Endodermal cell (in vitro differentiated cells): ENCODE data around the gene KCNQ1. TPM values are rescaled to one million over a fixed set of nuclear protein-coding genes. Genes with fewer than 3 reads are reported as not detected.

Source experiments
- DNase-seq: peaks from one replicate; pipeline ENCODE4 v3.0.0-alpha.2; 2017
- H3K27ac ChIP-seq: 2 replicates; pipeline ENCODE4 v1.5.1; 2013; ENCODE audit warnings: mild to moderate bottlenecking, low read depth, low read length, moderate library complexity
- H3K27me3 ChIP-seq: 2 replicates; pipeline ENCODE4 v1.6.1; 2013; ENCODE audit warnings: mild to moderate bottlenecking, low read length, moderate library complexity; ENCODE audit not compliant: insufficient read depth, control insufficient read depth, poor library complexity, severe bottlenecking
- H3K36me3 ChIP-seq: 2 replicates; pipeline ENCODE4 v1.7.0; 2013; ENCODE audit warnings: mild to moderate bottlenecking, low read length, moderate library complexity; ENCODE audit not compliant: control insufficient read depth, insufficient read depth
- H3K4me1 ChIP-seq: one replicate; pipeline ENCODE4 v1.7.0; 2013; ENCODE audit warnings: low read length; ENCODE audit not compliant: control insufficient read depth, insufficient read depth
- H3K4me3 ChIP-seq: 2 replicates; pipeline ENCODE4 v1.5.1; 2013; ENCODE audit warnings: mild to moderate bottlenecking, low read length, moderate library complexity
- H3K9ac ChIP-seq: 2 replicates; pipeline ENCODE4 v1.6.1; 2013; ENCODE audit warnings: mild to moderate bottlenecking, low read length, moderate library complexity; ENCODE audit not compliant: poor library complexity, severe bottlenecking; ENCODE audit errors: extremely low read depth
- H3K9me3 ChIP-seq: 2 replicates; pipeline ENCODE4 v1.6.1; 2013; ENCODE audit warnings: mild to moderate bottlenecking, low read length, moderate library complexity; ENCODE audit not compliant: control insufficient read depth
- H3K27ac Mint-ChIP-seq: 2 replicates; pipeline ENCODE4 v1.8.0; 2020; ENCODE audit warnings: mixed read lengths
- H3K27me3 Mint-ChIP-seq: 2 replicates; pipeline ENCODE4 v1.8.0; 2021; ENCODE audit warnings: mild to moderate bottlenecking, mixed read lengths; ENCODE audit not compliant: insufficient read depth
- H3K36me3 Mint-ChIP-seq: 2 replicates; pipeline ENCODE4 v1.8.0; 2020; ENCODE audit warnings: low read depth, mixed read lengths
- H3K4me1 Mint-ChIP-seq: 2 replicates; pipeline ENCODE4 v1.8.0; 2020; ENCODE audit warnings: mixed read lengths
- H3K4me3 Mint-ChIP-seq: 2 replicates; pipeline ENCODE4 v1.8.0; 2020; ENCODE audit warnings: mild to moderate bottlenecking, moderate library complexity, mixed read lengths
- H3K9me3 Mint-ChIP-seq: 2 replicates; pipeline ENCODE4 v1.8.0; 2020; ENCODE audit warnings: mild to moderate bottlenecking, mixed read lengths
- WGBS, 2 experiments: methylation state at CpG; one replicate each; pipeline versions ENCODE4 v1.1.5 to v1.1.7; 2013; ENCODE audit warnings: missing lambda C conversion rate in 2 of 2, mixed read lengths in 1 of 2; ENCODE audit not compliant: insufficient coverage in 1 of 2, insufficient read length in 1 of 2; 5-methylcytosine and 5-hydroxymethylcytosine counted together
- total RNA-seq, 2 donors: library from RNA; stranded (reverse); fragmentation: NEBNext Ultra II Directional in 1 of 2; extraction: Animal tissue kit (Norgen Biotek cat#: 25700) in 1 of 2; gene quantifications; 2 replicates in 1 of 2; 3 replicates in 1 of 2; pipeline ENCODE4 v1.2.1, GENCODE V29; 2021
- TF ChIP-seq, protein P1 (sequence below): fragments of 200-600 bp; sonication (generic); conservative IDR thresholded peaks from 2 replicates; pipeline ENCODE4 v1.5.0; 2021; ENCODE audit warnings: antibody characterized with exemption, mild to moderate bottlenecking

Gene KCNQ1
- total RNA-seq, 2 donors from 2014 or later = 1.8 to 3.5 TPM

DNA sequence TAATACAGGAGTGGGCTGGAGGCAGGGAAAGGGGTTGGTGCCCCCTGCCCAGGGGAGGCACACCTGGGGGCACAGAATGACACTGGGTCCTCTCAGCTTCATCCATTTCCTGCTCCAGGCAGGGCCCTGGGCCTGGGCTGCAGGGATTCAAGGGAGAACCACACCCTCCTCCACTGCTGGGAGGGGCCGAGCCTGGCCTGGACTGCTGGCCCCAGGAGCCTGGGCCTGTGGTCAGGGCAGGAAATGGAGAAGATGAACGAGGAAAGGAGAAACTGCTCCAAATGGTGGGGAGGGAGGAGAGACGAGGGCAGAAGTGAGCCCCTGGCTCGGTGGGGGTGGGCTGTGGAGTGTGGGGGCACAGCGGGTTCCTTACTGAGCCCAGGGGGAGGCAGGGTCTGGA is 293.1 kb downstream of the KCNQ1 start:
- Histone ChIP-seq H3K4me1 (peaks cover 8% of the 10 kb centered on the region), H3K9me3 (no peaks in the 10 kb centered on the region), H3K9ac (no peak overlapping the region), H3K36me3 (no peaks in the 10 kb centered on the region), H3K4me3 (no peak overlapping the region), H3K27me3 (no peaks in the 10 kb centered on the region), H3K27ac (no peak overlapping the region)
- H3K27ac Mint-ChIP-seq = no peak overlapping the region
- peaks cover 29% of the 10 kb centered on the region for H3K27me3 Mint-ChIP-seq
- no peaks in the 10 kb centered on the region for H3K9me3 Mint-ChIP-seq
- H3K4me1 Mint-ChIP-seq = peaks cover 17% of the 10 kb centered on the region
- WGBS, 2 experiments = 87 to 100% methylated on average over 2 to 5 of the region's 5 CpGs
- no peak for DNase-seq
- no peaks in the 10 kb centered on the region for H3K36me3 Mint-ChIP-seq
- H3K4me3 Mint-ChIP-seq = no peak overlapping the region
- TF ChIP-seq, protein P1, sequence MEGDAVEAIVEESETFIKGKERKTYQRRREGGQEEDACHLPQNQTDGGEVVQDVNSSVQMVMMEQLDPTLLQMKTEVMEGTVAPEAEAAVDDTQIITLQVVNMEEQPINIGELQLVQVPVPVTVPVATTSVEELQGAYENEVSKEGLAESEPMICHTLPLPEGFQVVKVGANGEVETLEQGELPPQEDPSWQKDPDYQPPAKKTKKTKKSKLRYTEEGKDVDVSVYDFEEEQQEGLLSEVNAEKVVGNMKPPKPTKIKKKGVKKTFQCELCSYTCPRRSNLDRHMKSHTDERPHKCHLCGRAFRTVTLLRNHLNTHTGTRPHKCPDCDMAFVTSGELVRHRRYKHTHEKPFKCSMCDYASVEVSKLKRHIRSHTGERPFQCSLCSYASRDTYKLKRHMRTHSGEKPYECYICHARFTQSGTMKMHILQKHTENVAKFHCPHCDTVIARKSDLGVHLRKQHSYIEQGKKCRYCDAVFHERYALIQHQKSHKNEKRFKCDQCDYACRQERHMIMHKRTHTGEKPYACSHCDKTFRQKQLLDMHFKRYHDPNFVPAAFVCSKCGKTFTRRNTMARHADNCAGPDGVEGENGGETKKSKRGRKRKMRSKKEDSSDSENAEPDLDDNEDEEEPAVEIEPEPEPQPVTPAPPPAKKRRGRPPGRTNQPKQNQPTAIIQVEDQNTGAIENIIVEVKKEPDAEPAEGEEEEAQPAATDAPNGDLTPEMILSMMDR = no peak

DNA sequence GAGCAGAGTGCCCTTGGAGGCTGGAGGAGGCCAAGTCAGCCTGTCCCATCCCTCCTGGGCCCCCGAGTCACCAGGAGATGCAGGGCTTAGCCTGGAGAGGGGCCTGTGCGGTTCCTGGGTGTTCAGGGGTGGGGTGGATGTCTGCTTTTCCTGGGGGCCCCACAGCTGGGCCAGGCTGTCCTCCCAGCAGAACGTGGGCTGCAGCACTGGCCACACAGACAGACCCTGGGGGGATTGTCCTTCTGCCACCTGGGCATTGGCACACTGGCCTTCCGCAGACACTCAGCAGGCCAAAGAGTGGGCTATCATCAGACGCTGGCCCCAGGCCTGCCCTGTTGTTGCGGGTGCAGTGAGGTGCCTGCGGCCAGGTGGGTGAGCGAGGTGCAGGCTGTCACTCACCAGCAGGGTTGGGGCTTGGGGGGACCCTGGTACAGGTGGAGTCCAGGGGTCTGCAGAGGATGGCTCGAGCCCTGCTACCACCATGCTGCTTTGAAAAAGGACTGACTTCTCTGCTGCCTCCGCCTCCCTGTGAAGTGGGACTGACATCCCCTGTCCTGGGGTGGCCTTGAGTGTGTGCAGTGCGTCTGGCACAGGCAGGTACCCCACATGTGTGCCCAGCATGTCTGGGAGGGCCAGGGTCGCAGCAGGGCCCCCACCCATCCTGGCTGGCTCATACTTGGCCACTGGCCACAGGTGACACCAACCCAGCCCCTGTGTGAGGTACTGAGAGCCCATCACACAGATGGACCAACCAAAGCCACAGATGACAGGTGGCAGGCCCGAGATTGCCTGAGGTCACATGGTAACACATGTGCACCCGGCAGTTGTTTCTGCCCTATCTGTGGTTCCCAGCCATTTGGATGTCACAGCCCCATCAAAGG is 294.0 kb downstream of the KCNQ1 start:
- H3K36me3 Mint-ChIP-seq = no peaks in the 10 kb centered on the region
- DNase-seq = no peak
- Histone ChIP-seq H3K4me3 (no peak overlapping the region), H3K27me3 (no peaks in the 10 kb centered on the region), H3K4me1 (peaks cover 8% of the 10 kb centered on the region), H3K27ac (no peak overlapping the region), H3K36me3 (no peaks in the 10 kb centered on the region), H3K9me3 (no peaks in the 10 kb centered on the region), H3K9ac (no peak overlapping the region)
- no peak overlapping the region for H3K27ac Mint-ChIP-seq
- no peak overlapping the region for H3K4me3 Mint-ChIP-seq
- no peaks in the 10 kb centered on the region for H3K9me3 Mint-ChIP-seq
- WGBS, 2 experiments = 92% methylated on average over 11 to 14 of the region's 14 CpGs
- TF ChIP-seq, protein P1 = no peak
- peaks cover 17% of the 10 kb centered on the region for H3K4me1 Mint-ChIP-seq
- H3K27me3 Mint-ChIP-seq = peaks cover 28% of the 10 kb centered on the region

DNA sequence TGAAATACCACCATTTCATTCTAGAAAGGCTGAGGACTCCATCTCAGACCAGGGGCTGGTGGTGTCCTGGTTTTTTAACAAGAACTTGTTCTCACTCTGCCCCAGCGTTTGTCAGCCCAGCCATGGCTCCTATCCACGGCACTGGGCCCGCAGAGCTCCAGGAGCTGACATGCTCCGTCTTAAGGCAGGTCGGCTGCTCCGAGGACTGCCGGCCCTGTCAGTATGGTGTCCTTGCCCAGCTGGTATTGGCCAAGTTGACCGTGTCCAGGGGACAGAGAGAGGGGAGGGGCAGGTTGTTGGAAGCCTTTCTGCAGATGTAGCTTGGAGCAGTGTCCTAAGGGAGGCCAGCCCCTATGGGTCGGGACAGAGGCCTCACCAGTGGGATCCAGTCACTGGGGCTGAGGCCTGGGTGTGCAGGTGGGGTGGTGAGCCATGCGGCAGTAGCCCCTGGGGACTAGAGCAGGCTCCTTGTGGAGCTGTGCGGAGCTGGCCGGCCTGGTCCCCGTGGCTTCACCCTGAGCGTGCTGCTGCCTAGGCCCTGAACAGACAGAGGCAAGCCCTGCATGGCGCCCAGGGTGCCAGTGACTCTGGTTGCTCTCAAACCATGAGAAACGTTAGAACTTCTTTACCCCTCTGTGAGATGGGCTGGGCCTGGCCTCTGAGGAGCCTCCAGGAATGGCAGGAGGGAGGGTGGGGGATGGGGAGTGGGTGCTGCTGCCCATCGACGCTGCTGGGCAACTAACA is 294.9 kb downstream of the KCNQ1 start:
- Mint-ChIP-seq H3K4me1 (peaks cover 17% of the 10 kb centered on the region), H3K9me3 (no peaks in the 10 kb centered on the region), H3K27me3 (peaks cover 26% of the 10 kb centered on the region), H3K27ac (no peak overlapping the region), H3K36me3 (no peaks in the 10 kb centered on the region), H3K4me3 (no peak overlapping the region)
- no peaks in the 10 kb centered on the region for H3K36me3 ChIP-seq
- H3K4me3 ChIP-seq = no peak overlapping the region
- no peaks in the 10 kb centered on the region for H3K27me3 ChIP-seq
- H3K9ac ChIP-seq = no peak overlapping the region
- no peak overlapping the region for H3K27ac ChIP-seq
- WGBS, 2 experiments = 93 to 94% methylated on average over 8 to 16 of the region's 18 CpGs
- H3K4me1 ChIP-seq = peaks cover 8% of the 10 kb centered on the region
- TF ChIP-seq, protein P1 = no peak
- no peak for DNase-seq
- H3K9me3 ChIP-seq = no peaks in the 10 kb centered on the region
